Measurements from ENCODE around the gene UQCRQ.

The UQCRQ gene

DNA sequence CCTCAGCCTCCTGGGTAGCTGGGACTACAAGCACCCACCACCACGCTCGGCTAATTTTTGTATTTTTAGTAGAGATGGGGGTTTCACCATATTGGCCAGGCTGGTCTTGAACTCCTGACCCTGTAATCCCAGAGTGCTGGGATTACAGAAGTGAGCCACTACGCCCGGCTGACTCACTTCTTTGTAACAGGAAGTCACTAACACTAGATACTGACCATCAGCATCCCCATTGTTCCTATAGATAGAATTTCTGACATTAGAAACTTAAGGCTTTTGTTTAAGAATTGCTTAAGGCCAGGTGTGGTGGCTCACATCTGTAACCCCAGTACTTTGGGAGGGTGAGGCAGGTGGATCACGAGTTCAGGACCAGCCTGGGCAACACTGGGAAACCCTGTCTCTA, 49.2 kb downstream of the UQCRQ start:
- no peak for DNase-seq (ENCODE audit: low read depth in 2 of 2)

DNA sequence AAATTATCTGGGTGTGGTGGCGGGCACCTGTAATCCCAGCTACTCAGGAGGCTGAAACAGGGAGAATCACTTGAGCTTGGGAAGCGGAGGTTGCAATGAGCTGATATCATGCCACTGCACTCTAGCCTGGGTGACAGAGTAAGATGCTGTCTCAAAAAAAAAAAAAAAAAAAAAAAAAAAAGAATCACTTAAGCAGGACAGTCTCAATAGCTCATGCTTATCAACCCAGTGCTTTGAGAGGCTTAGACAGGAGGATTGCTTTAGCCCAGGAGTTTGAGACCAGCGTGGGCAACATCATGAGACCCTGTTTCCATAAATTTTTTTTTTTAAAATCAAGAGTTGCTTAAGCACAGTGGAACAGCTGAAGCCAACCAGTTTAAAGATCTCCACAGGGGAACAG, 49.6 kb downstream of the UQCRQ start:
- DNase-seq (ENCODE audit: low read depth in 2 of 2), result no peak

Data from stimulated activated CD4-positive, alpha-beta T cell treated with anti-CD3 and anti-CD28 coated beads, Interleukin-1b, Interleukin-23, amount 100 ng/mL, for 4 hours (primary cell).